ENCODE measurements around the gene TPRN.

DNA sequence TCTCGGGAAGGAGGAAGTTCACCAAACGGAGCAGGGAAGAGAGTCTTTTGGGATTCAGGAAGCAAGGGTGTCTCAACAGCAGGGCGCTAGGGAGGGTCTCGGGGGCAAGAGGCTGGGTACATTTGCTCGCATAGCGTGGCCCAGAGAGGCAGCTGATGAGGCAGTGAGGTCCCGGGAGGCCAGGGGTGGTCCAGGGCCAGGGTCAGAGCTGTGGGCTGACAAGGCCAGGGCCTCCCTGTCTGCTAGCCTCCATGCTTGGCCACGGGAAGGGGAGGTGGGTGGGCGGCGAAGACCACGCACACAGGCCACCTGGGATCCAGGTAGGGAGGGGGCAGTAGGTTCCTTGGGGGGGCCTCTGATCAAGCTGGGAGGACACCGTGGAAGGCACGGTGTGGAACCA, 11.0 kb upstream of the TPRN start:
- TF ChIP-seq, protein P1, sequence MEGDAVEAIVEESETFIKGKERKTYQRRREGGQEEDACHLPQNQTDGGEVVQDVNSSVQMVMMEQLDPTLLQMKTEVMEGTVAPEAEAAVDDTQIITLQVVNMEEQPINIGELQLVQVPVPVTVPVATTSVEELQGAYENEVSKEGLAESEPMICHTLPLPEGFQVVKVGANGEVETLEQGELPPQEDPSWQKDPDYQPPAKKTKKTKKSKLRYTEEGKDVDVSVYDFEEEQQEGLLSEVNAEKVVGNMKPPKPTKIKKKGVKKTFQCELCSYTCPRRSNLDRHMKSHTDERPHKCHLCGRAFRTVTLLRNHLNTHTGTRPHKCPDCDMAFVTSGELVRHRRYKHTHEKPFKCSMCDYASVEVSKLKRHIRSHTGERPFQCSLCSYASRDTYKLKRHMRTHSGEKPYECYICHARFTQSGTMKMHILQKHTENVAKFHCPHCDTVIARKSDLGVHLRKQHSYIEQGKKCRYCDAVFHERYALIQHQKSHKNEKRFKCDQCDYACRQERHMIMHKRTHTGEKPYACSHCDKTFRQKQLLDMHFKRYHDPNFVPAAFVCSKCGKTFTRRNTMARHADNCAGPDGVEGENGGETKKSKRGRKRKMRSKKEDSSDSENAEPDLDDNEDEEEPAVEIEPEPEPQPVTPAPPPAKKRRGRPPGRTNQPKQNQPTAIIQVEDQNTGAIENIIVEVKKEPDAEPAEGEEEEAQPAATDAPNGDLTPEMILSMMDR (IDR thresholded peaks at IDR 0.05 in 8 of 11, conservative IDR thresholded peaks at IDR 0.05 in 3 of 11), result no peak
- TF ChIP-seq POLR2AphosphoS5 (IDR thresholded peaks at IDR 0.05), result peak in 1 of 3 donors; percentile 14
